PC-3 (cell line): Measurements from ENCODE around the gene ZXDC. TPM values are rescaled to one million over a fixed set of nuclear protein-coding genes. Genes with fewer than 3 reads are reported as not detected.

Source experiments
- ATAC-seq: fragments of 200-7000 bp; cut with Tn5 transposase; 2 replicates; pipeline ENCODE4 v1.9.1; 2020; ENCODE audit warnings: mild to moderate bottlenecking, moderate library complexity
- BruUV-seq: library from RNA; stranded (reverse); fragments of 400-500 nt; replicated peaks from 2 replicates; lab custom pipeline; 2021; lab: Mats Ljungman, UMichigan
- CTCF ChIA-PET: fragments of 300-600 bp; sonication (Branson Sonifier 250); formaldehyde crosslinking; loops from one replicate; lab custom pipeline; 2022; ENCODE audit warnings: antibody characterized with exemption; lab: Charles Lee
- POLR2A ChIA-PET: fragments of 300-600 bp; sonication (Branson Sonifier 250); formaldehyde crosslinking; loops from one replicate; lab custom pipeline; 2022; ENCODE audit warnings: antibody characterized with exemption; ENCODE audit not compliant: unreplicated experiment; lab: Charles Lee
- DNase-seq: peaks from one replicate; pipeline ENCODE4 v3.0.0-alpha.2; 2015
- H2AFZ ChIP-seq: fragments of 300-600 bp; sonication (generic); 2 replicates; pipeline ENCODE4 v1.6.0; 2016; ENCODE audit warnings: antibody characterized with exemption, low read length
- H3F3A ChIP-seq: fragments of 300-600 bp; sonication (generic); one replicate; pipeline ENCODE4 v1.6.0; 2017; ENCODE audit warnings: antibody characterized with exemption, low read length, control low read depth, mild to moderate bottlenecking; ENCODE audit not compliant: unreplicated experiment
- H3K27ac ChIP-seq: fragments of 300-600 bp; sonication (generic); 2 replicates; pipeline ENCODE4 v1.5.1; 2016; ENCODE audit warnings: mild to moderate bottlenecking, low read length
- H3K27me3 ChIP-seq: fragments of 300-600 bp; sonication (generic); 2 replicates; pipeline ENCODE4 v1.6.1; 2016; ENCODE audit warnings: low read length, mixed read lengths
- H3K36me3 ChIP-seq: fragments of 300-600 bp; sonication (generic); 2 replicates; pipeline ENCODE4 v1.6.1; 2016; ENCODE audit warnings: low read depth, mixed run types, low read length, mixed read lengths
- H3K4me1 ChIP-seq: fragments of 300-600 bp; sonication (generic); 2 replicates; pipeline ENCODE4 v1.5.1; 2016; ENCODE audit warnings: low read length; ENCODE audit not compliant: insufficient read depth
- H3K4me2 ChIP-seq: fragments of 300-600 bp; sonication (generic); 2 replicates; pipeline ENCODE4 v1.6.0; 2016; ENCODE audit warnings: low read length
- H3K4me3 ChIP-seq: fragments of 300-600 bp; sonication (generic); 2 replicates; pipeline ENCODE4 v1.5.1; 2016; ENCODE audit warnings: mild to moderate bottlenecking, low read length, mixed read lengths
- H3K79me2 ChIP-seq: fragments of 300-600 bp; sonication (generic); 2 replicates; pipeline ENCODE4 v1.6.1; 2017; ENCODE audit warnings: low read length, mixed read lengths
- H3K9ac ChIP-seq: fragments of 300-600 bp; sonication (generic); 2 replicates; pipeline ENCODE4 v1.6.0; 2016; ENCODE audit warnings: mild to moderate bottlenecking, low read length
- H3K9me2 ChIP-seq: fragments of 300-600 bp; sonication (generic); replicated peaks from 2 replicates; pipeline ENCODE4 v1.6.1; 2016; ENCODE audit warnings: mixed run types, low read length, mixed read lengths
- H3K9me3 ChIP-seq: fragments of 300-600 bp; sonication (generic); 2 replicates; pipeline ENCODE4 v1.6.1; 2016; ENCODE audit warnings: low read length, mixed read lengths
- H4K20me1 ChIP-seq: fragments of 300-600 bp; sonication (generic); 2 replicates; pipeline ENCODE4 v1.6.1; 2016; ENCODE audit warnings: low read length, mixed read lengths
- EZH2 ChIP-seq: fragments of 300-600 bp; sonication (generic); IDR thresholded peaks from one replicate; pipeline ENCODE4 v1.6.1; 2017; ENCODE audit warnings: antibody characterized with exemption, mild to moderate bottlenecking, low read length; ENCODE audit not compliant: unreplicated experiment
- EZH2phosphoT487 ChIP-seq: fragments of 300-600 bp; sonication (generic); IDR thresholded peaks from 2 replicates; pipeline ENCODE4 v1.6.1; 2018; ENCODE audit warnings: mild to moderate bottlenecking, antibody characterized with exemption, low read length, borderline replicate concordance
- intact Hi-C: fragments of 100-400 bp; cut with micrococcal nuclease; formaldehyde crosslinking; loops from 2 replicates; pipeline ENCODE4 v1.9.0; 2023
- total RNA-seq: library from RNA; depleted of rRNA; stranded (reverse); fragments of >200 nt; gene quantifications from 2 replicates; pipeline ENCODE4 v1.2.3, GENCODE V29; 2014
- TF ChIP-seq, protein P1 (sequence below): fragments of 300-600 bp; sonication (generic); conservative IDR thresholded peaks from 2 replicates; pipeline ENCODE4 v1.5.1; 2017; ENCODE audit warnings: antibody characterized with exemption, low read depth, mild to moderate bottlenecking, low read length

Gene ZXDC
- total RNA-seq, 1 experiment from 2014 or later, result 18.7 TPM

DNA sequence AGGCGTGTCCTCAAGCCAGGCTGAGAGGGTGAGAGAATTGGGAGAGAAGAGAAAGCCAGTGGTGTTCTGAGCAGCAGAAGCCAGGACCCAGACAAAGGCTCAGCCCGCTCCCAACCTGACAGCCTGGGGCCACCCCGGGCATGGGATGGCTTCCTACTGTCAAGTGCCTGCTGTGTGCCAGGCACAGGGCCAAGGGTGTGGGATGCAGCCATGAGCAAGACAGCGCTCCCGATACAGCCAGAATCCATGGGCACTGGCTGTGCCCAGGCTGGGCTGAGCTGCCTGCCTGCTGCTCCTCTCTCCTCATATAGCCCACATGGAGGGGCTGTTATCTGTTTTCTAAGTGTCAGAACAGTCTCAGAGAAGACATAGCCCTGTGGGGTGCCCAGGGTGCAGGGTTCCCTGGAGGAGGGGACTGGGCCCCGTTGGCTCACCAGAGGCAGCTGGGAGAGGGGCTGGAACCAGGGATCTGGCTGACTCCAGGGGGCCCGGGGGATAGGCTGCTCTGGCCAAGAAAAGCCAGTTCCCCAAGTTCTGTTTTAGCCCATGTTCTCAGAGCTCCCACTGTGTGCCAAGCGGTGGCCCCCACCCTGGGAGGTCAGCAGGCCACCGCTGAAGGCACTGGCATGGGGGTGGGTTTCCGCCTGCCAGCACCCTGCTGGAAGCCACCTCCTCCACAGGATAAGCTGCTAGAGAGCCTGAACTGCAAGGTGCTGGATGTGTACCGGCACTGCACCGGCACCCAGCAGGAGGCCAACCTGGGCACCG, 42.0 kb downstream of the ZXDC start:
- Histone ChIP-seq H3K27me3 (no peaks in the 10 kb centered on the region), H3K79me2 (no peaks in the 10 kb centered on the region), H3K27ac (no peak overlapping the region), H3K4me3 (no peak overlapping the region), H4K20me1 (no peaks in the 10 kb centered on the region), H3K36me3 (no peaks in the 10 kb centered on the region), H3K9me3 (no peaks in the 10 kb centered on the region), H2AFZ (no peak overlapping the region), H3K4me2 (no peak overlapping the region), H3K4me1 (no peaks in the 10 kb centered on the region), H3K9ac (no peak overlapping the region), H3F3A (no peaks in the 10 kb centered on the region), H3K9me2 (no peaks in the 10 kb centered on the region)
- intact Hi-C loops, result no loop called here
- no TSS peak for BruUV-seq
- ChIA-PET POLR2A (no interaction called here), CTCF (no interaction called here)
- TF ChIP-seq EZH2 (no peak), EZH2phosphoT487 (no peak)
- TF ChIP-seq, protein P1, sequence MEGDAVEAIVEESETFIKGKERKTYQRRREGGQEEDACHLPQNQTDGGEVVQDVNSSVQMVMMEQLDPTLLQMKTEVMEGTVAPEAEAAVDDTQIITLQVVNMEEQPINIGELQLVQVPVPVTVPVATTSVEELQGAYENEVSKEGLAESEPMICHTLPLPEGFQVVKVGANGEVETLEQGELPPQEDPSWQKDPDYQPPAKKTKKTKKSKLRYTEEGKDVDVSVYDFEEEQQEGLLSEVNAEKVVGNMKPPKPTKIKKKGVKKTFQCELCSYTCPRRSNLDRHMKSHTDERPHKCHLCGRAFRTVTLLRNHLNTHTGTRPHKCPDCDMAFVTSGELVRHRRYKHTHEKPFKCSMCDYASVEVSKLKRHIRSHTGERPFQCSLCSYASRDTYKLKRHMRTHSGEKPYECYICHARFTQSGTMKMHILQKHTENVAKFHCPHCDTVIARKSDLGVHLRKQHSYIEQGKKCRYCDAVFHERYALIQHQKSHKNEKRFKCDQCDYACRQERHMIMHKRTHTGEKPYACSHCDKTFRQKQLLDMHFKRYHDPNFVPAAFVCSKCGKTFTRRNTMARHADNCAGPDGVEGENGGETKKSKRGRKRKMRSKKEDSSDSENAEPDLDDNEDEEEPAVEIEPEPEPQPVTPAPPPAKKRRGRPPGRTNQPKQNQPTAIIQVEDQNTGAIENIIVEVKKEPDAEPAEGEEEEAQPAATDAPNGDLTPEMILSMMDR, result no peak
- DNase-seq (no peak), ATAC-seq (no peak)

DNA sequence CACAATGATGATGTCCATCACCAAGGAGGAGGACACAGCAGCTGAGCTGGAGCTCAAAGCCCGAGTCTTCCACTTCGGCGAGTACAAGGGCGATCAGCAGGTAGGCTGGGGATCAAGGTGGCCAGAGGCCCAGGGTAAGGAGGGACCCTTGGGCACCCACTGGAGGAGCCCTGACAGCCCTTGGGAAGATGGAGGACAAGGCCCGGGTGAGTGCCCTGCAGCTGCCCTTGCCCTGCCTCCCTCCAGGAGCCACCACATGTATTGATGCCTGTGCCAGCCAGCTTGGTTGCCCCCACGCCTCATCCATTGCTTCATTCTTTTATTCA, 42.6 kb downstream of the ZXDC start:
- Histone ChIP-seq H3K9me2 (no peaks in the 10 kb centered on the region), H3K79me2 (no peaks in the 10 kb centered on the region), H3K9me3 (no peaks in the 10 kb centered on the region), H3K36me3 (no peaks in the 10 kb centered on the region), H3K4me1 (no peaks in the 10 kb centered on the region), H3K9ac (no peak overlapping the region), H3F3A (no peaks in the 10 kb centered on the region), H2AFZ (no peak overlapping the region), H3K4me2 (no peak overlapping the region), H3K4me3 (no peak overlapping the region), H3K27ac (no peak overlapping the region), H3K27me3 (no peaks in the 10 kb centered on the region), H4K20me1 (no peaks in the 10 kb centered on the region)
- ATAC-seq (no peak), DNase-seq (no peak)
- TF ChIP-seq, protein P1, result no peak
- TF ChIP-seq EZH2 (no peak), EZH2phosphoT487 (no peak)
- CTCF ChIA-PET, result no interaction called here
- BruUV-seq, result no TSS peak
- intact Hi-C loops, result no loop called here
- POLR2A ChIA-PET, result no interaction called here

DNA sequence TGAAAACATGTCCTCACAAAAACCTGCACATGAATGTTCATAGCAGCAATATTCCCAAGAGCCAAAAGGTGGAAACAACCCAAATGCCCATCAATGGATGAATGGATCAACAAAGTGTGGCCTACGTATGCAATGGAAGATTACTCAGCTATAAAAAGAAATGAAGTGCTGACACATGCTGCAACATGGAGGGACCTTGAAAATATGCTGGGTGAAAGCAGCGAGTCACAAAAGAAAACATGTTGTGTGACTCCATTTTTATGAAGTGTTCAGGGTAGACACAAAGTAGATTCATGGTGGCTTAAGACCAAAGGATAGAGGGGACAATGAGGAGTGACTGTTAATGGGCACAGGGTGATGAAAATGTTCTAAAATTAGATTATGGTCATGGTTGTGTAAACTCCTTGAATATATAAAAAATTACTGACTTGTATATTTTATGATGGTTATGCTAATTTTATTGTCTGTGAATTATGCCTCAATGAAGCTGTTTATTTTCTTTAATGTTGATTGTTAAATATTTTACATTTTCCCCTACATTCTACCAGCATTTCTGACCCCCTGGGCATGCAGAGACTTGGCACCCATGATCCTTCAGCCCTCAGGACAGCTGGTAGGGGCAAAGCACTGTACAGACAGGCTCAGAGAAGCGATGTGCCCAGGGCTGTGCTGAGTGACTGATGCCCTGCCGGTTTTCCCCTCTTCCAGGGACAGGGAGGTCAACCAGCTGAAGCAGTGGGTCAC, 43.2 kb downstream of the ZXDC start:
- Histone ChIP-seq H3K27me3 (no peaks in the 10 kb centered on the region), H3K9ac (no peak overlapping the region), H3K79me2 (no peaks in the 10 kb centered on the region), H3K9me2 (no peaks in the 10 kb centered on the region), H3K4me2 (no peak overlapping the region), H3K4me3 (no peak overlapping the region), H3K4me1 (no peaks in the 10 kb centered on the region), H3F3A (no peaks in the 10 kb centered on the region), H3K36me3 (no peaks in the 10 kb centered on the region), H4K20me1 (no peaks in the 10 kb centered on the region), H2AFZ (no peak overlapping the region), H3K9me3 (no peaks in the 10 kb centered on the region), H3K27ac (no peak overlapping the region)
- CTCF ChIA-PET, result no interaction called here
- ATAC-seq (no peak), DNase-seq (no peak)
- POLR2A ChIA-PET, result no interaction called here
- TF ChIP-seq EZH2phosphoT487 (no peak), EZH2 (no peak)
- TF ChIP-seq, protein P1, result no peak
- no TSS peak for BruUV-seq
- intact Hi-C loops, result no loop called here
